ENCODE measurements around the gene GDI1.

GDI1 gene

GRCh38 chrX:154489182-154489581, 52.2 kb downstream of the GDI1 start:
- DNase-seq = no peak
- in situ Hi-C loops (cut with MboI; ENCODE audit: low pct_unique_long_range_greater_than_20kb, low sequenced_read_pairs) = no loop called here

- in situ Hi-C loops (cut with MboI; ENCODE audit: low pct_unique_long_range_greater_than_20kb, low sequenced_read_pairs) = no loop called here
- DNase-seq = peak; percentile 43
These were observed 53.1 kb downstream of the GDI1 start for GRCh38 chrX:154490021-154490413.

GRCh38 chrX:154490414-154491083, 53.6 kb downstream of the GDI1 start, which contains the start of gene SLC10A3:
Gene SLC10A3, minus strand, starts transcription at chrX:154490629. Its CDS starts 1,689 bp downstream, at chrX:154488940.
- peak; percentile 97 for DNase-seq
- in situ Hi-C loops (cut with MboI; ENCODE audit: low pct_unique_long_range_greater_than_20kb, low sequenced_read_pairs) = no loop called here
